Germinal center (tissue), 1 donor: ENCODE data around the gene ADGRG1.

Experiments used
- DNase-seq: peaks from one replicate; pipeline ENCODE4 v3.0.0; 2012; ENCODE audit warnings: mixed read lengths, low spot score

Gene ADGRG1

DNA sequence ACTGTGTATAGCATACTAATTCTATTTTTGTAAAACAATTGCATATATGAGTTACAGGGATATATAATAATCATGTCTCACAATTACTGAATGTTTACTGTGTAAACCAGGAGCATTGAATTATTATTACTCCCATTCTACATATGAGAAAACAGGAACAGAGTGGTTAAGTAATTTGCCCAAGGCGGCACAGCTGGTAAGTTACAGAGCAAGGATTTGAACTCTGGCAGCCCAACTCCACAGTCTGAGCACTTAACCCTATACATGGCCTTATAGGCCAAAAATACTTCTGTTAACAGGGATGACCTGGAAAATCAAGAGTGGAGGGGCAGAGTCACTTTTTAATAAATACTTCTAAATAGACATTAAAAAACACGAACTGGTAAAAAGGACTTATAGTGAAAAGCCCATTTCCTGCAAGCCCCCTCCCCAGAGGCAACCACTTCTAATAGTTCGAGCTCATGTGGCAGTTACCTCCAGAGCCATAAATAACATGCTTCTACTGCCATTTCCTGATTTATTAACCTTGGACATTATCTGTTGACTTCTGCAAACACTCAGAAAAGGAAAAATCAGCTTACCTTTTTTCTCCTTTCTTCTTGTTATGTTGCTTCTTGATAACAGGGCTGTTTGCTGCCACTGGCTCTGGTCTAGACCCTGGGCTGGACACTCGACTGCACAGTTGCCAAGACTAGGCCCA lies 22.1 kb upstream of the ADGRG1 start:
- no peak for DNase-seq

DNA sequence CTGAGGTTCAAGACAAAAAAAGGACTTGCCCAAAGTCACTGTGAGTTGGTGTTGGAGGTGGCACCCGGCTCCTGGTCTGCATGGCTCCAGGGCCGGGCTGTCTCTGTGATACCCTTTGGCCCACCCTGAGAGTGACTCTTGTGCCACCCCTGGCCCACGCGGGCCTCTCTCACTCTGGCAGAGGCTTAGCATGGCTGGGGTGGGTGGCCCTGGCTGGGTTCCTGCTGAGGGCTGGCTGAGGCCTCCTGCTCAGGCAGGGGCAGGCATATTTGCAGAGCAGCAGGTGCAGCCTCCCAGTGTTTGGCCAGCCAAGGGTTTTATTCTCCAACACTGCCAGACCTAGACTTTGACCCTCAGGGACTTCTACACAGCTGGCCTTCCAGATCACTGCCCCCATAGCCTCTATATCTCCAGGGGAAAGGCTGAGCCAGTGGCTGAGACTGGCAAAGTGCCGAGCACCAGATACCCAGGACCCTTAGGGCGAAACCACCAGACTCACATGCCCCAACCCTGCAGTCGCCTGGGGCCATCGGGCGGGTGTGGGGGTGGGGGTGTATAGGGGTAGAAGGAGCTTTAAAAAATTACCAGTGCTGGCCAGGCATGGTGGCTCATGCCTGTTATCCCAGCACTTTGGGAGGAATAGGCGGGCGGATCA lies 21.5 kb upstream of the ADGRG1 start:
- DNase-seq = no peak

DNA sequence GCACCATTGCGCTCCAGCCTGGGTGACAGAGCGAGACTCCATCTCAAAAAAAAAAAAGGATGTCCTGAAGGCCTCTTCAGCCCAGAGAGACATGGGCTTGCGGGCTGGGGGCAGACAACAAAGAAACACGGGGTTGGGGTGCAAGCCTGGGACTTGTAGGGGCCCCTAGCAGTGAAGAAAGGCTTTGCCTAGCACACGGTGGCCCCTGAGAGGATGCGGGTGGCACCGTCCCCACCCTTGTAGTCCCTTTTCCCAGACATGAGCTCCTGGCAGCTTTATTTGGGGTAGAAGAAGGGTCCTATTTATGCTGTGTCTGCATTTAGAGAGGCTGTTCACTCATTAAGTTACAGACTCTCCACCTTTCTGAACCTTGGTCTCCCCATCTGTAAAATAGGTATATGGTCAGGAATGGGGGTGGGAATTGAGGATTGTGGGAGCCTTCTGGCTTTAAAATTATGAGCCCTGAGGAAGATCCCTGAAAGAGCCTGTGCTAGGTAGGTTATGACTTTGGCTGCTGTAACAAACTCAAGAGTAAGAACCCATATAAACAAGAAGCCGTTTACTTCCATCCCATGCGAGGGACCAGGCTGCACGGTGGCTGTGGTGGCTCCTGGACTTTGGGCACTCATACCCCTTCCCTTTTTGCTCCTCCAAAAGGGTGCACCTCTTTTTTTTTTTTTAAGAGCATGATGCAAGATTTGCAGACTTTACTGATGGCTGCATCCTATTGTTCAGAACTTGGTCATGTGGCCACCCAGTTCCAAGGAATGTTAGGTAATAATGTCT lies 20.6 kb upstream of the ADGRG1 start:
- no peak for DNase-seq

DNA sequence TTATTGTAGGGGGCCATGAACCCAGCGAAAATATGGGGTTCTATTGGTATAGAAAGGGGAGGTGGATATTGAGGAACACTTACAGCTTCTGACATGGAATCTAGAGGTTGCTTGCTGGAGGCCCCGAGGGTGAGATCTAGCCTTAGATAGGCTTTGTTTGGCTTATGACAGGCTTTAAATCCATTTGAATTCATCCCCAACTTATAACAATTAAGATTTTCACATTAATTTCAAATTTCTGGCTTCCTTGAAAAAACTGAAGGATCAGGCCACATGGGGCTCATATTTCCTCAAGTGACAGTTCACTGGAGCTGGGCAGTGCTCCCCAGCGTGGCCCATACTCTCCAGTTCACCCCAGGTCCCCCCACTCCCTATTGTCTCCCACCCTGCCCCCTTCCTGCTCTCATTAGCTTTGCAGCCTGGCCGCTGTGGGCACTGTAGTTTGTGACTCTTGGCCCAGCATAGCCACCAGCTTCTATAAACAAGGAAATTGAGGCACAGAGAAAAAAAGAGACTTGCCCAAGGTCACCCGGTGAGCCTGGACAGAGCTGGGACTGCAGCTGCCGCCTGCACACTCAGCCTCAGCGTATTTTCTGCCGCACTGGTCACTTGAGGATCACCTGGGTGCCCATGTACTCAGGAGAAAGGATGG lies 19.8 kb upstream of the ADGRG1 start:
- DNase-seq = no peak

DNA sequence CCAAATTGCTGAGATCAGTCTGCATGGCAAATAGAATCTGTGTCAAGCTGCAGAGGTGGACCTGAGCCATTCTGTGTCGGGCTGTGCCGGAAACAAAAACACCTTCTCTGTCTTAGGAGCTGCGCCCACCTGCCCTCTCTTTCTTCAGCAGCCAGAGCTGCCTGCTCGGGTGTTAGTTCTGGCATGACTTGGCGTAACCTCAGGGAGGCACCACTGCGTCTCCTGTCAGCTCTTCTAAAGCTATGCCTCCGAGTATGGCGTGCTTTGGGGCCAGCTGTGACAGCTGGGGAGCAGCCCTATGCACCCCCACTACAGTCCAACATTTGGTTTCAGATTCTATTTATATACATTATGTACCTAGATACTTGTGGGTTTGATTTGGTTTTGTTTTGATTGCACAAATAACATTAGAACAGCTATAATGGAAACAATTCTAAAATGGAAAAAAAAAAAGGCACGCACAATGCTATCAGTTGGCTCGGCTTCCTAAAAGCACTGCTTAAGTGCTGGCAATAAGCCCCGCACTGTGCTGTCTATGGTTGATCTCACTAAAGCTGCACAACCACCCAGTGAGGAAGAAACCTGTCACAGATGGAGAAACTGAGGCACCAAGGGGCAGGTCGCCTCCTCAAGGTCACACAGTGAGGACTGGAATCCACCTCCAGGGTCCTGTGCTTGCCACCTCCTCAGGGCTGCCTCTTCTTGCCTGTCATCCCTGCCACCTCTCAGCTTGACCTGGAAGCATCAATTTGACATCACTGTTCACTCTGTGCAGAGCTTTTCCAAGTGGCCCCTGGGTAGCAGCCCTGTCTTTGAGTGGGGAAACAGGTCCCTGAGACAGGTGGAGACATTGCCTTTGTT lies 18.7 kb upstream of the ADGRG1 start:
- peak; percentile 50 for DNase-seq

DNA sequence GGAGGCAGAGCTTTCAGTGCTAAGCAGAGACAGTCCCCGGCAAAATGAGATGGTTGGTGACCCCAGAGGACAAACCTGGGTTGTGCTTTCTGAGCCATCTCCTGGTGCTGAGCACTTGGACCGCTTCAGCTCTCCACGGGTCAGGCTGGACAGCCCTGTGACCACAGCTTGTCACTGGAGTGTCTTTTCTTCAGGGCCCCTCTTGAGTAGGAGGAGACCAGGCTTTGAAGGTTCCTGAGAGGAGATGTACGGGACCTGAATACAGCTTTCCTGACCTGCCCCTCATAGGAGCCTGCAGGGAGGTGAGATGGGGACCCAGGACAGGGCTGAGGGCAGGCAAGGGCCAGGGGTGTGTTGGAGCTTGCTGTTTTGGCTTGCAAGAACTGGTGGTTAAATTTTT lies 17.8 kb upstream of the ADGRG1 start:
- DNase-seq = no peak

DNA sequence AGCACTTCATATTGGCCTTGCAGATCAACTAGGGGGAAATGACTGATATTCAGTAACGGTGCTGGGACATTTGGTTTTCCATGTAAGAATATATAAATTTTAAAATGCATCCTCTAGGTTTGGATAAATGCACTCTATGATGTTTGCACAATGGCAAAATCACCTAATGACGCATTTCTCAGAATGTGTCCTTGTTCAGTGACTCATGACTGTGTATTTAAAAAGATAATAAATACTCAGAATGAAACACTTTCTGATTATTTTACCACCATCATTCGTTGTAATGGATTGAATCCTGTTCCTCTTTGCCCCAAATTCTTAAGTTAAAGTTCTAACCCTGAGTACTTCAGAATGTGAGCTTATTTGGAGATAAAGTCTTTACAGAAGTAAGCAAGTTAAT lies 17.2 kb upstream of the ADGRG1 start:
- no peak for DNase-seq

DNA sequence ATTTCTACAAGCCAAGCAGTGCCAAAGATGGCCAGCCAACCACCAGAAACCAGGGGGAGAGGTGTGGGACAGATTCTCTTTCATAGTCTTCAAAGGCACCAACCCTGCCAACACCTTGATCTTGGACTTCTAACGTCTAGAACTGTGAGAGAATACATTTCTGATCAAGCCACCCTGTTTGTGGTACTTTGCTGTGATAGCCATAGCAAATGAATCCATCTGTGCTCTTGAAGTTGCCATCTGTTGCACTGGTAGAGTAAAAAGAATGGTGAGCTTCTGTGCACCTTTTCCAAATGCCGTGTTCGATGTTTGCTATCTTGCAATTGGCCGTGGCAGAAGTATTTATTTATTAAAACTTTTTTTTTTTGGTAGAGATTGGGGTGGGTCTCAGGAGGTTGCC lies 16.7 kb upstream of the ADGRG1 start:
- DNase-seq = no peak

DNA sequence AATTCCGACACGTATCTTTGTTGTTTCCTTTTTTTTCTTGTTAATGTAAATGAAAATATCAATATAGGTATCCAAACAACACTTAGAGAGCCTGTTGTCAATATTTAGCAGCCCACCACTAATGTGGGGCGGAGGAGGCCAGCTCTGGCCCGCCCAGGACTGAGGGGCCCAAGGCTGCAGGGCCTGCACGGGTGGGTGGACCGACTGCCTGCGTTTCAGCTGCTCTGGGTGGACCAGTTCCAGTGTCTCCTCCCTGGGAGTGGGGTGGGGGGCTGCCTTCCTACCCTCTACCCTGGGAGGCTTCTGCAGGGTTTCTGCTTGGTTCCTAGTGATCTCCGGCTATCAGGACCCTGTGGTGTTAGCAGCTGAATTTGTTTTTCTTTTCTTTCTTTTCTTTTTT lies 15.9 kb upstream of the ADGRG1 start:
- DNase-seq = no peak

DNA sequence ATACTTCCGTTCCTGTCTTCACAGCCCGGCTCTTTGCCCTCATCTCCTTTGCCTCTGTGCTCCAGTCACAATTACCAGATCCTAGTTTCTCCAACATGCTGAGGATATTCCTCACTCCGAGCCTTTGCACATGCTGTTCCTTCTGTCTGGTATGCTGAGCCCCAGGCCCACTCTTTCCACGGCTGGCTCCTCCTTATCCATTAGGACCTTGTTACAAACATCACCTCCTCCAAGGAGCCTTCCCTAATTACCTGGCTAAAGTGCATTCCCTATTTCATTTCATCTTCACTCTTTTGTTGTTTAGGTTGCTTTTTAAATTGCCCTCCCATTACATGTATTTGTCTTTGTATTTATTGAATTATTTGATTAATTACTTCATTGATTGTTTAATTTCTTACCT lies 14.9 kb upstream of the ADGRG1 start:
- DNase-seq = no peak

DNA sequence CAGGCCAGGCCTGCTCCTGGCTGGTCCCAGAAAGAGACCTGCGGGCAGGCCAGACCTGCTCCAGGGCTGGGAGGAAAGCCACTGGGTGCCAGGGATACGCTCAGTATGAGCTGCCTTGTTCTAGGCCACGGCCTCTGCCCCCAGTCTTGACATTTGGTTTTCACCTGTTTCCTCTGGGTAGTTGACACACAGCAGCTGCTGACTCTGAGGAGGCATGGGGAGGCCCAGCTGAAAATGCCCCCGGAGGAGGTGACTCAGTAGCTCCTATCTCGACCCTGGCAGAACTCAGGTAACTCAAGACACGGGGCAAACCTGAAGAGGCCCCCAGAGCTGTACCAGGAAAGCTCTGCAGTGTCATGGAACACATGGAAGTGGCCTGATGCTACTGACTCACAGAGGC lies 13.9 kb upstream of the ADGRG1 start:
- DNase-seq = no peak

DNA sequence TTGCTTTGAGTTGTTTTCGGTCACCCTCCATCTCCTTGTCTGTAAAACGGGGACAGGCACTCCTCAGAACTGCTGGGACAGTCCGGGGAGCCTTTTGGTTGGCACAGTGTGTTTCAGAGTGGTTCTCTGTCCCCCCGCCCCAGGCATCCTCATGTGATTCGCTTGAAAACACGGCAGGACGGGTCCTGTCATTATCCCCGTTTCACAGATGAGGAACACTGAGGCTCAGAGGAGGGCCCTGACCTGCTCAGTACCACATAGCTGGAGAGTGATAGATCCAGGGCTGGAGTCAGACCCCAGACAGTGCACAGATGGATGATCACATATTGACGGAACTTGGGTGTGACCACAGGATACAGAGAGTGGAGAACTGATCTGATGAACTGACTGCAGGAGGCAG lies 13.5 kb upstream of the ADGRG1 start:
- no peak for DNase-seq

DNA sequence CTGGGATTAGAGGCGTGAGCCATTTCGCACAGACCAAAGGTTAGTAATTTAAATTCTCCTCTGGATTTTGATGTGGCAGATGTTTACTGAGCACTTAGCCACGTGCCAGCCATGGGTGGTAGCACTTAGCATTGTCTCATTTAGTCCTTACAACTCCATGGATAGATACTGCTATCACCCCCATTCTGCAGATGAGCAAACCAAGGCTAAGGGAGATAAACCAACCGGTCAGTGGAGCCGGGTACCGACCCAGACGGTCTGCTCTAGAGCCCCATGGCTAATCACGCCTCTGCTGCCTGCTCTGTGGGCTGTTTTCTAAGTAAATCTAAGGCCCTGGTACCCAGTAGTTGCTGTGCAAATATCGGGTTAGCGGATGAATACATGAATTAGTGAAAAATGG lies 12.6 kb upstream of the ADGRG1 start:
- DNase-seq = no peak

DNA sequence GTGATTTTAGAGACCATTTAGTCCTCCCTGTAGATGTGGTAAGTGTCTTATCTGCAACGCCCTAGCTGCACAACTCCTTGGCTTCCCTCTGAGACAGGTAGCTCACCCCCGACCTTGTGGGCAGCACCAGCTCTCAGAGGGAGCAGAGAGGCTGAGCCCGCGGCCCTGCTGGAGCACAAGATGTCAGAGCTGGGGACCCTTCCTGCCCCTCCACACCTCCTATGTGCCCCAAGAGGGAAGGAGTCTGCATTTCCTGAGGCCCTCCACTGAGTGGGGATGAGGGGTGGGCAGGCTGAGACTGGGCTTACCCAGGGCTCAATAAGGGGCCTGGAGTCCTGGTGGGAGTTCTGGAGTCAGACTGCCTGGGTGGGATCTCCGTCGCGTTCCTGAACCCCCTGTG lies 12.2 kb upstream of the ADGRG1 start:
- DNase-seq = no peak

DNA sequence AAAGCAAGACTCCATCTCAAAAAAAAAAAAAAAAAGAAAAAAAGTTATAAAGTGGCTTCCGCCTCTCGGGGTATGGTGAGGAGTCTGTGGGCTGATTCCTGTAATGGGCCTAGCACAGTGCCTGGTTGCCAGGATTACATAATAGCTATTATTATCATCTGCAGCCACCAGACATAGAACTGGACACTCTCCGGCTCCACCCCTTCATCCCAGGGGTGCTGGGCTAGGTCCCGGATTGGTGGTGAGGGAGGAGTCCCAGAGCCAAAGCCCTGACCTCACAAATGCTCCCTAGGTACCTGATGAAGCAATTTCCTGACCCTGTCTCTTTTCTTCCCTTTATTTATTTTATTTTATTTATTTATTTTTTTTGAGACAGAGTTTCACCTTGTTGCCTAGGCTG lies 11.6 kb upstream of the ADGRG1 start:
- DNase-seq = no peak

DNA sequence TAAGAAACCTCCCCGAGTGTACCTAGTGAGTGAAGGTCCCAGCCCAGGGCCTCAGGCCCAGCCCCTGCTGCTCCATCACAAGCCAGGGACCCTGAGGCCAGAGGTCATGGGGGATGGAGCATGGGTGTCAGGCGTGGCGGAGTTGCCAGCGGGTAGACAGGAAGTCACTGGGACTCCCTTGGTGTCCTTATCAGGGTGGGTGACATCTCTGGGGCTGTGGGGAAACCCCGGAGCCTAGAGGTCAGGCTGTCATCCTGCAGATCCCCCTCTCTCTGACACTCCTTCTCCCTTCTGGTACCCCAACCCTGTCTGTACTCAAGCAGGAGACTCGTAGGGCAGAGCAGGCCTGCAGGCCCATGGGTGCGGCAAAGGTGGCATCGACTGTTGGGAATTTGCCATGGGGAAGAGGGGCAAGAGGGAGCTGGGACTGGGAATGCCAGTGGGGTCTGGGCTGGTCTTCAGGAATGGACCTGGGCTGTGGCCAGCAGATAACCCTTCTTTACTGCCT lies 10.8 kb upstream of the ADGRG1 start:
- DNase-seq = no peak

DNA sequence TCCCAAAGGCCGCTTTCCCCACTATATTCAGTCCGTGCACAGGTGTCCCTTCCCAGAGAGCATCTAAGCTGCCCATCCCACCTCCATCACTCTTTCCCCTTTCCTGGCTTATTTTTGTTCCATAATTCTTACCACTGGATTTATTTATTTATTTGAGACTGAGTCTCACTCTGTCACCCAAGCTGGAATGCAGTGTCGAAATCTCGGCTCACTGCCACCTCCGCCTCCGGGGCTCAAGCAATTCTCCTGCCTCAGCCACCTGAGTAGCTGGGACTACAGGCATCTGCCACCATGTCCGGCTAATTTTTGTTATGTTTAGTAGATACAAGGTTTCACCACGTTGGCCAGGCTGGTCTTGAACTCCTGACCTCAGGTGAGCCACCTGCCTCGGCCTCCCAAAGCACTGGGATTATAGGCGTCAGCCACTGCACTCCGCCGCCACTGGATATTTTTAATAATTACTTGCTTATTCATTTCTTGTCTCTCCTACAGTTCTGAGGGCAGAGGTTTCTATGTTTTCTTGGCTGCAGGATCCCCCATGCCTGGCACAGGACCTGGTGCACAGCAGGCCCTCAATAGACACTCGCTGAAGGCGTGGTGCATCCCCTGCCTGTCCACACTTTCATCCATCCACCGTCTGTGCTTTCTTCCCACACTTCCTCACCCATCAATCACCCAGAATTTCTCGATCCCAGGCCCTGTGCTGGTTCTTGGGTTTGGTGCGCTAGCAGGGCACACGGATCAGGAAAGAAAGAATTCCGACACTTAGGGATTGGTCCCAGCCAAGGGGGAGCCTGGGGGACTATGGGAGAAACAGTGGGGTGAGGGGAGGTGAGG lies 9.9 kb upstream of the ADGRG1 start:
- no peak for DNase-seq

DNA sequence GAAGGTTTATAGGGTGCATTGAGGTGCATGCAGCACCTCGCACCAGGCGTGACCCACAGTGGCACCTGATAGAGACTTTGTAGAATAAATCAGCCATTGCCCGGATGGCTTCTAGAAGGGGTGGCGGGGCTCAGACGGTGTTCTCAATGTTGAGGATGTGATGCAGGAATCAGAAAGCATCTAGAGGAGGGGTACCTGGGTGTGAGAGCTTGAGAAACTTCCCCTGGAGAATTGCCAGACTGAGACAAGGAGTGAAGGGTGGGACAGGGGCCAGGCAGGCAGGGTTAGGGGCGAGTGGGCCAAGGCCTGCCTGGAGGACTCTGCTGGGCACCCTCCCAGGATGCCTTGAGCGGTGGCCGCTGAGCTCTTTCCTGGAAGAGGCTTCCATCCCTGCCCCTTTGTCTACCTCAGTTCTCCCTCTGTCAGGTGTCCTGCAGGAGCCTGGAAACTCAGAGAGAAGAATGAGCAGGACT lies 9.3 kb upstream of the ADGRG1 start:
- no peak for DNase-seq

DNA sequence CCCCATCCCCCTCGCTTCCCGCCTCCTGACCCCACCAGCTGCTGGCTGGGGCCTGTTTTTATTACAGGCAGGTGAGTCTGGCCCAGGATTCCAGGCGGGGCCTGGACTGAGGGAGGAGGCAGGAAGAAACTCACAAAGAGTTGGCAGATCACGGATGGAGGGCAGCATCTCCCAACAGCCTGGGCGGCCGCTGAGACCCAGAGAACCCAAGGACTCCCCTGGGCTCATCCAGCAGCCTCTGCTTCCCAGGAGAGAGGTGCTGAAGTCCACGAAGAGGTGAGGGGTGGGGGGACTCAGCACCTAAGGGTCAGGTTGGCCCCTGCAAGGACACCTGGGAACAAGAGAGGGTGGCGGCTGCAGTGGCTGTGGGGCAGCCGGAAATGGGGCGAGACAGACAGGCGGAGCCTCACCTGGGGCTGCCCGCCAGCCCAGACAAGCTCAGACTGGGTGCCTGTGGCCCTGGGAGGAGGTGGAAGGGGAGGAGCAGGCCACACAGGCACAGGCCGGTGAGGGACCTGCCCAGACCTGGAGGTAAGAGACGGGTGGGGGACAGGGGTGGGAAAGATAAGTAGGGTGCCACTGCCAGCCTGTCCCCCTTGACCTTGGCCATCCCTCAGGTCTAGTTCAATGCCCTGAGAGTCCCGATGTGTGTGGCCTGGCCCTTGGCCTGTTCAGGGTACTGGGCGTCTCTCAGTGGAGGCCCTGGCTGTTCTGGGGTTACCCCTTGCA lies 8.7 kb upstream of the ADGRG1 start:
- DNase-seq = no peak
